NCI-H128 (cell line): Measurements from ENCODE around the gene SCYGR3.

Experiments used
- DNase-seq: peaks from one replicate; lab custom pipeline; 2025; ENCODE audit not compliant: unreplicated experiment; lab: John Stamatoyannopoulos, UW

Gene SCYGR3

GRCh38 chr2:227565080-227565479 is 49.6 kb downstream of the SCYGR3 start:
- no peak for DNase-seq
